ENCODE measurements around the gene RPL5. TPM values are rescaled to one million over a fixed set of nuclear protein-coding genes. Genes with fewer than 3 reads are reported as not detected.

RPL5 gene
- polyA plus RNA-seq, 1 donor from 2014 or later: 1,645 TPM

DNA sequence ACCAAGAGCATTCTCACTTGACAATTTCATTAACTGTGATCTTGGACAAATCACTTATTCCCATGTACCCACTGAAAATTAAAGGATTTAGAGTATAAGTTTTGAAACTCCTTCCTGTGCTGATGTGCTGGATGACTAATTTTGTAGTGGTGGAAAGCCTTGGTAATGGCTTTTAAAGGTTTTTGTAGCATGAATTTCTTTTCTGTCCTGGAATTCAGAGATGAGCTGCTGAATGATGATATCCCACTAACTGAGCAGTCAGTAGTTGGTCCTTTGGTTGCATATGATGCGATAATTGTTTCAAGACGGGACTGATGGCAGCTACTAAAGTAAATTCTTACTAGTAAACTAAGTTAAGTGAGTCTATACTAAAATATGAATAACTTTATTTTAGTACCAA, 5.2 kb downstream of the RPL5 start:
- H3K9ac ChIP-seq (ENCODE audit: low read length): no peak overlapping the region
- no peak for TF ChIP-seq TAF1 (IDR thresholded peaks at IDR 0.05; ENCODE audit: low read depth)
- TF ChIP-seq SMC3 (conservative IDR thresholded peaks at IDR 0.05; ENCODE audit: poor library complexity): no peak
- TF ChIP-seq POLR2AphosphoS5 (IDR thresholded peaks at IDR 0.05): no peak
- no peak for TF ChIP-seq EP300 (conservative IDR thresholded peaks at IDR 0.05; ENCODE audit: poor library complexity, severe bottlenecking)
- TF ChIP-seq, protein P1, sequence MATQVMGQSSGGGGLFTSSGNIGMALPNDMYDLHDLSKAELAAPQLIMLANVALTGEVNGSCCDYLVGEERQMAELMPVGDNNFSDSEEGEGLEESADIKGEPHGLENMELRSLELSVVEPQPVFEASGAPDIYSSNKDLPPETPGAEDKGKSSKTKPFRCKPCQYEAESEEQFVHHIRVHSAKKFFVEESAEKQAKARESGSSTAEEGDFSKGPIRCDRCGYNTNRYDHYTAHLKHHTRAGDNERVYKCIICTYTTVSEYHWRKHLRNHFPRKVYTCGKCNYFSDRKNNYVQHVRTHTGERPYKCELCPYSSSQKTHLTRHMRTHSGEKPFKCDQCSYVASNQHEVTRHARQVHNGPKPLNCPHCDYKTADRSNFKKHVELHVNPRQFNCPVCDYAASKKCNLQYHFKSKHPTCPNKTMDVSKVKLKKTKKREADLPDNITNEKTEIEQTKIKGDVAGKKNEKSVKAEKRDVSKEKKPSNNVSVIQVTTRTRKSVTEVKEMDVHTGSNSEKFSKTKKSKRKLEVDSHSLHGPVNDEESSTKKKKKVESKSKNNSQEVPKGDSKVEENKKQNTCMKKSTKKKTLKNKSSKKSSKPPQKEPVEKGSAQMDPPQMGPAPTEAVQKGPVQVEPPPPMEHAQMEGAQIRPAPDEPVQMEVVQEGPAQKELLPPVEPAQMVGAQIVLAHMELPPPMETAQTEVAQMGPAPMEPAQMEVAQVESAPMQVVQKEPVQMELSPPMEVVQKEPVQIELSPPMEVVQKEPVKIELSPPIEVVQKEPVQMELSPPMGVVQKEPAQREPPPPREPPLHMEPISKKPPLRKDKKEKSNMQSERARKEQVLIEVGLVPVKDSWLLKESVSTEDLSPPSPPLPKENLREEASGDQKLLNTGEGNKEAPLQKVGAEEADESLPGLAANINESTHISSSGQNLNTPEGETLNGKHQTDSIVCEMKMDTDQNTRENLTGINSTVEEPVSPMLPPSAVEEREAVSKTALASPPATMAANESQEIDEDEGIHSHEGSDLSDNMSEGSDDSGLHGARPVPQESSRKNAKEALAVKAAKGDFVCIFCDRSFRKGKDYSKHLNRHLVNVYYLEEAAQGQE (IDR thresholded peaks at IDR 0.05; ENCODE audit: borderline replicate concordance): no peak
- TF ChIP-seq EZH2 (IDR thresholded peaks at IDR 0.05; ENCODE audit: borderline replicate concordance, insufficient read depth, low read length, poor library complexity, severe bottlenecking): no peak
- TF ChIP-seq RAD21 (conservative IDR thresholded peaks at IDR 0.05): no peak
- TF ChIP-seq, protein P2, sequence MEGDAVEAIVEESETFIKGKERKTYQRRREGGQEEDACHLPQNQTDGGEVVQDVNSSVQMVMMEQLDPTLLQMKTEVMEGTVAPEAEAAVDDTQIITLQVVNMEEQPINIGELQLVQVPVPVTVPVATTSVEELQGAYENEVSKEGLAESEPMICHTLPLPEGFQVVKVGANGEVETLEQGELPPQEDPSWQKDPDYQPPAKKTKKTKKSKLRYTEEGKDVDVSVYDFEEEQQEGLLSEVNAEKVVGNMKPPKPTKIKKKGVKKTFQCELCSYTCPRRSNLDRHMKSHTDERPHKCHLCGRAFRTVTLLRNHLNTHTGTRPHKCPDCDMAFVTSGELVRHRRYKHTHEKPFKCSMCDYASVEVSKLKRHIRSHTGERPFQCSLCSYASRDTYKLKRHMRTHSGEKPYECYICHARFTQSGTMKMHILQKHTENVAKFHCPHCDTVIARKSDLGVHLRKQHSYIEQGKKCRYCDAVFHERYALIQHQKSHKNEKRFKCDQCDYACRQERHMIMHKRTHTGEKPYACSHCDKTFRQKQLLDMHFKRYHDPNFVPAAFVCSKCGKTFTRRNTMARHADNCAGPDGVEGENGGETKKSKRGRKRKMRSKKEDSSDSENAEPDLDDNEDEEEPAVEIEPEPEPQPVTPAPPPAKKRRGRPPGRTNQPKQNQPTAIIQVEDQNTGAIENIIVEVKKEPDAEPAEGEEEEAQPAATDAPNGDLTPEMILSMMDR (IDR thresholded peaks at IDR 0.05; ENCODE audit: poor library complexity, severe bottlenecking): no peak
- no peak for TF ChIP-seq MXI1 (conservative IDR thresholded peaks at IDR 0.05; ENCODE audit: poor library complexity, severe bottlenecking)
- H3K27me3 ChIP-seq (ENCODE audit: insufficient read depth, low read depth, low read length): no peaks in the 10 kb centered on the region
- H3K27ac ChIP-seq (ENCODE audit: low read length): no peak overlapping the region
- no peak overlapping the region for H2AFZ ChIP-seq (ENCODE audit: low read depth, low read length)
- H3K9me3 ChIP-seq (ENCODE audit: low read length): no peaks in the 10 kb centered on the region
- H3K36me3 ChIP-seq (ENCODE audit: insufficient read depth, low read length): peaks cover 9% of the 10 kb centered on the region
- H3K9me2 ChIP-seq (ENCODE audit: insufficient read depth, low read length): no peaks in the 10 kb centered on the region
- no peaks in the 10 kb centered on the region for H3F3A ChIP-seq (ENCODE audit: insufficient read depth, low read length, poor library complexity, severe bottlenecking)
- H3K4me3 ChIP-seq (ENCODE audit: low read length): no peak overlapping the region
- H3K79me2 ChIP-seq (replicated peaks; ENCODE audit: insufficient read depth, low read length): peaks cover 70% of the 10 kb centered on the region
- peaks cover 36% of the 10 kb centered on the region for H4K20me1 ChIP-seq (ENCODE audit: insufficient read depth)
- no peak overlapping the region for H3K4me2 ChIP-seq (ENCODE audit: low read length)

DNA sequence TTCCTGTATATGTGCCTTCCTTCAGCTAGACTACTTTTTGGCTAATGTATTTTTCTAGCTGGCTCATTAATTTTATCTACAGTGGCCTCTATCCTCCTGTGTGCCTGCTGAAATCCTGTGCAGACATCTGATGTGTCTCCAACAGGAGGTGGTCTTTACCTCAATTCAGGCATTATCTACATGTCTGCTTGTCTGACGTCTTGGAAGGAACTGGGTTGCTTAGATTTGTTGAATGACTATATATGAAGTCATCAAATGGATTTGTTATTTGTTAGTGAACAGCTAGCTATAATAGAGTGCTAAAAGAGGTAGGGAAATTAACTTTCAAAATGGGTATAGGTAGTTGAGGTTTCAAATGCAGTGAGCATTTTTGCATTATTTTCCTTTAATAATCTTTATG, 6.7 kb downstream of the RPL5 start:
- Histone ChIP-seq H3K9me2 (ENCODE audit: insufficient read depth, low read length) (no peaks in the 10 kb centered on the region), H3K9ac (ENCODE audit: low read length) (no peak overlapping the region), H3K27ac (ENCODE audit: low read length) (no peak overlapping the region), H4K20me1 (ENCODE audit: insufficient read depth) (peaks cover 30% of the 10 kb centered on the region), H3K36me3 (ENCODE audit: insufficient read depth, low read length) (peaks cover 24% of the 10 kb centered on the region), H3K4me2 (ENCODE audit: low read length) (no peak overlapping the region), H2AFZ (ENCODE audit: low read depth, low read length) (no peak overlapping the region), H3K27me3 (ENCODE audit: insufficient read depth, low read depth, low read length) (no peaks in the 10 kb centered on the region), H3F3A (ENCODE audit: insufficient read depth, low read length, poor library complexity, severe bottlenecking) (no peaks in the 10 kb centered on the region), H3K9me3 (ENCODE audit: low read length) (no peaks in the 10 kb centered on the region), H3K79me2 (replicated peaks; ENCODE audit: insufficient read depth, low read length) (peaks cover 56% of the 10 kb centered on the region), H3K4me3 (ENCODE audit: low read length) (no peak overlapping the region)
- TF ChIP-seq SMC3 (conservative IDR thresholded peaks at IDR 0.05; ENCODE audit: poor library complexity) (no peak), TAF1 (IDR thresholded peaks at IDR 0.05; ENCODE audit: low read depth) (no peak), POLR2AphosphoS5 (IDR thresholded peaks at IDR 0.05) (no peak), RAD21 (conservative IDR thresholded peaks at IDR 0.05) (no peak), EZH2 (IDR thresholded peaks at IDR 0.05; ENCODE audit: borderline replicate concordance, insufficient read depth, low read length, poor library complexity, severe bottlenecking) (no peak), MXI1 (conservative IDR thresholded peaks at IDR 0.05; ENCODE audit: poor library complexity, severe bottlenecking) (no peak), EP300 (conservative IDR thresholded peaks at IDR 0.05; ENCODE audit: poor library complexity, severe bottlenecking) (no peak)
- TF ChIP-seq, protein P2 (IDR thresholded peaks at IDR 0.05; ENCODE audit: poor library complexity, severe bottlenecking): no peak
- TF ChIP-seq, protein P1 (IDR thresholded peaks at IDR 0.05; ENCODE audit: borderline replicate concordance): no peak

Measured in neural cell (in vitro differentiated cells).